ENCODE results near the gene CACNA1C. TPM values are rescaled to one million over a fixed set of nuclear protein-coding genes. Genes with fewer than 3 reads are reported as not detected.

CACNA1C gene
- total RNA-seq, 1 donor: 16.6 TPM

GRCh38 chr12:2282318-2282717 is 229.5 kb downstream of the CACNA1C start:
- TF ChIP-seq CTCF (IDR thresholded peaks at IDR 0.05; ENCODE audit: insufficient read depth, low read length): peak; percentile 11
- no peak for DNase-seq (ENCODE audit: low read depth)
- no peak overlapping the region for H3K4me3 ChIP-seq (ENCODE audit: low read depth, low read length)

- TF ChIP-seq CTCF (IDR thresholded peaks at IDR 0.05; ENCODE audit: insufficient read depth, low read length): no peak
- no peak for DNase-seq (ENCODE audit: low read depth)
- peak overlapping the region; percentile 44 for H3K4me3 ChIP-seq (ENCODE audit: low read depth, low read length)
Observed at GRCh38 chr12:2283480-2283879, 230.7 kb downstream of the CACNA1C start.

GRCh38 chr12:2283916-2284315 is 231.1 kb downstream of the CACNA1C start:
- DNase-seq (ENCODE audit: low read depth): peak; percentile 90
- TF ChIP-seq CTCF (IDR thresholded peaks at IDR 0.05; ENCODE audit: insufficient read depth, low read length): no peak
- peak overlapping the region; percentile 44 for H3K4me3 ChIP-seq (ENCODE audit: low read depth, low read length)

GRCh38 chr12:2284321-2284813 is 231.6 kb downstream of the CACNA1C start:
- DNase-seq (ENCODE audit: low read depth): peak; percentile 94
- H3K4me3 ChIP-seq (ENCODE audit: low read depth, low read length): peak overlapping the region; percentile 31
- TF ChIP-seq CTCF (IDR thresholded peaks at IDR 0.05; ENCODE audit: insufficient read depth, low read length): no peak

GRCh38 chr12:2284857-2285256 is 232.1 kb downstream of the CACNA1C start:
- H3K4me3 ChIP-seq (ENCODE audit: low read depth, low read length): no peak overlapping the region
- TF ChIP-seq CTCF (IDR thresholded peaks at IDR 0.05; ENCODE audit: insufficient read depth, low read length): peak; percentile 81
- DNase-seq (ENCODE audit: low read depth): peak; percentile 80

GRCh38 chr12:2285462-2285861 is 232.7 kb downstream of the CACNA1C start:
- TF ChIP-seq CTCF (IDR thresholded peaks at IDR 0.05; ENCODE audit: insufficient read depth, low read length): no peak
- no peak for DNase-seq (ENCODE audit: low read depth)
- H3K4me3 ChIP-seq (ENCODE audit: low read depth, low read length): no peak overlapping the region

GRCh38 chr12:2286047-2286446 is 233.3 kb downstream of the CACNA1C start:
- no peak overlapping the region for H3K4me3 ChIP-seq (ENCODE audit: low read depth, low read length)
- DNase-seq (ENCODE audit: low read depth): no peak
- no peak for TF ChIP-seq CTCF (IDR thresholded peaks at IDR 0.05; ENCODE audit: insufficient read depth, low read length)

Measured in fibroblast of the aortic adventitia (primary cell).